OCI-LY3 (cell line): ENCODE data around the gene PLEKHA6.

ENCODE experiments used
- H2AFZ ChIP-seq: fragments of 200-600, 300-600 bp; shearing (Covaris generic); 2 replicates; pipeline ENCODE4 v1.6.0; 2014; ENCODE audit warnings: antibody characterized with exemption, low read depth, low read length
- H3K27ac ChIP-seq: fragments of 200-600, 300-600 bp; sonication (generic); 2 replicates; pipeline ENCODE4 v1.5.1; 2014; ENCODE audit warnings: mild to moderate bottlenecking, low read length, moderate library complexity, mixed read lengths
- H3K27me3 ChIP-seq: fragments of 200-600, 300-600 bp; sonication (generic); 2 replicates; pipeline ENCODE4 v1.6.1; 2014; ENCODE audit warnings: low read depth, low read length, mixed read lengths
- H3K36me3 ChIP-seq: fragments of 200-600, 300-600 bp; sonication (generic); replicated peaks from 2 replicates; pipeline ENCODE3; 2014; ENCODE audit warnings: low read depth, low read length, mixed read lengths
- H3K4me1 ChIP-seq: fragments of 300-600, 200-600 bp; sonication (generic); 2 replicates; pipeline ENCODE4 v1.6.1; 2014; ENCODE audit warnings: low read length, mixed read lengths
- H3K4me2 ChIP-seq: fragments of 200-600, 300-600 bp; sonication (generic); 2 replicates; pipeline ENCODE4 v1.6.1; 2014; ENCODE audit warnings: low read length, mixed read lengths
- H3K4me3 ChIP-seq: fragments of 300-600, 200-600 bp; sonication (generic); 2 replicates; pipeline ENCODE4 v1.5.1; 2014; ENCODE audit warnings: antibody characterized with exemption, mild to moderate bottlenecking, low read length, moderate library complexity
- H3K79me2 ChIP-seq: fragments of 300-600, 200-600 bp; shearing (Covaris generic); 2 replicates; pipeline ENCODE4 v1.6.1; 2014; ENCODE audit warnings: mild to moderate bottlenecking, low read length, mixed read lengths
- H3K9ac ChIP-seq: fragments of 300-600, 200-600 bp; shearing (Covaris generic); 2 replicates; pipeline ENCODE4 v1.6.0; 2014; ENCODE audit warnings: mild to moderate bottlenecking, low read length, moderate library complexity
- H3K9me3 ChIP-seq: fragments of 200-600, 300-600 bp; shearing (Covaris generic); 2 replicates; pipeline ENCODE4 v1.6.1; 2014; ENCODE audit warnings: low read length, mixed read lengths; ENCODE audit not compliant: insufficient read depth
- H4K20me1 ChIP-seq: fragments of 200-600, 300-600 bp; sonication (generic); 2 replicates; pipeline ENCODE4 v1.6.1; 2016; ENCODE audit warnings: low read length, mixed read lengths; ENCODE audit not compliant: insufficient read depth
- EZH2phosphoT487 ChIP-seq: fragments of 200-600 bp; shearing (Covaris generic); IDR thresholded peaks from 2 replicates; pipeline ENCODE4 v1.6.1; 2018; ENCODE audit warnings: antibody characterized with exemption, mixed run types, low read depth
- TF ChIP-seq, protein P1 (sequence below): fragments of 200-600, 300-600 bp; sonication (generic); IDR thresholded peaks from 2 replicates; pipeline ENCODE4 v1.5.1; 2014; ENCODE audit warnings: antibody characterized with exemption, low read length, low read depth

The PLEKHA6 gene

DNA sequence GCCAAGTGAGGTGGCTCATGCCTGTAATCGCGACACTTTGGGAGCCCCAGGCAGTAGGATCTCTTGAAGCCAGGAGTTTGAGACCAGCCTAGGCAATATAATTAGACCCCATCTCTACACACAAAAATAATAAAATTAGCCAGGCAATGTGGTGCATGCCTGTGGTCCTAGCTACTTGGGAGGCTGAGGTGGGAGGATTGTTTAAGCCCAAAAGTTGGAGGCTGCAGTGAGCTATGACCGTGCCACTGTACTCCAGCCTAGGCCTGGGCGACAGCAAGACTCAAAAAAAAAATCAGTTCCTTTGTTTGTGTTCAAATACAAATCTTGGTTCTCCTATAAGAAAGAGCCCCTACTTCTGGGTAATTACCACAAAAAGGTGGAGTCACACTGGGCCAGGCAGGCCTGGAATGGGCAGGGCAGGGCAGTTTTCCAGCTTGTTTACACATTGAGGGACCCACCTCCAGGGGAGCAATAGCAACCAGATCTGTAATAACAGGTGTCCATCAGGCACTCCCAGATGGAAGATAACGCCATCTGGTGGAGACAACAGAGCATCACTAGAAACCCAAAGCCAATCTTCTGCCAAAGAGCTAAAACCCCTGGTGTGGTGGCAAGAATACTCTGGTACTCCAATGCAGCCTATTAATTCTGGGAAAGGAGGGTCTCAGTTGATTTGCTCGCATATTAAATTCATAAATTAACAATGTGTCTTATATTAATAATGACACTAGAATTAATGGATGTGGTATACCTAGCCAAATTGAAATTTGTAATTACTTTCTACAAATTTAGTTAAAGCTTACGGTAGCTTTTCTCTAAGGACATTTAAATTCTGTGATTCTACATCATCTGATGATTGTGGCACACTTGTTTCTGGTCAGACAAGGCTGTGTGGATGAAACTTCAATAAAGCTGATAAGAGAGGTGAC, 38.7 kb upstream of the PLEKHA6 start:
- Histone ChIP-seq H3K36me3 (peaks cover 45% of the 10 kb centered on the region), H3K9ac (no peak overlapping the region), H4K20me1 (0 out of 2 replicates have a peak, but pooled peaks cover 4% of the 10 kb centered on the region), H3K4me2 (no peak overlapping the region), H3K9me3 (no peaks in the 10 kb centered on the region), H3K27me3 (no peaks in the 10 kb centered on the region), H3K4me1 (no peaks in the 10 kb centered on the region), H3K4me3 (no peak overlapping the region), H2AFZ (no peak overlapping the region), H3K79me2 (peaks cover 27% of the 10 kb centered on the region), H3K27ac (no peak overlapping the region)
- TF ChIP-seq, protein P1, sequence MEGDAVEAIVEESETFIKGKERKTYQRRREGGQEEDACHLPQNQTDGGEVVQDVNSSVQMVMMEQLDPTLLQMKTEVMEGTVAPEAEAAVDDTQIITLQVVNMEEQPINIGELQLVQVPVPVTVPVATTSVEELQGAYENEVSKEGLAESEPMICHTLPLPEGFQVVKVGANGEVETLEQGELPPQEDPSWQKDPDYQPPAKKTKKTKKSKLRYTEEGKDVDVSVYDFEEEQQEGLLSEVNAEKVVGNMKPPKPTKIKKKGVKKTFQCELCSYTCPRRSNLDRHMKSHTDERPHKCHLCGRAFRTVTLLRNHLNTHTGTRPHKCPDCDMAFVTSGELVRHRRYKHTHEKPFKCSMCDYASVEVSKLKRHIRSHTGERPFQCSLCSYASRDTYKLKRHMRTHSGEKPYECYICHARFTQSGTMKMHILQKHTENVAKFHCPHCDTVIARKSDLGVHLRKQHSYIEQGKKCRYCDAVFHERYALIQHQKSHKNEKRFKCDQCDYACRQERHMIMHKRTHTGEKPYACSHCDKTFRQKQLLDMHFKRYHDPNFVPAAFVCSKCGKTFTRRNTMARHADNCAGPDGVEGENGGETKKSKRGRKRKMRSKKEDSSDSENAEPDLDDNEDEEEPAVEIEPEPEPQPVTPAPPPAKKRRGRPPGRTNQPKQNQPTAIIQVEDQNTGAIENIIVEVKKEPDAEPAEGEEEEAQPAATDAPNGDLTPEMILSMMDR = peak; percentile 92
- TF ChIP-seq EZH2phosphoT487 = no peak

GRCh38 chr1:204396015-204396583, 36.4 kb upstream of the PLEKHA6 start:
- H3K36me3 ChIP-seq = peaks cover 35% of the 10 kb centered on the region
- H3K27me3 ChIP-seq = no peaks in the 10 kb centered on the region
- 0 out of 2 replicates have a peak, but pooled peaks cover 2% of the 10 kb centered on the region for H4K20me1 ChIP-seq
- TF ChIP-seq EZH2phosphoT487 = no peak
- TF ChIP-seq, protein P1 = no peak
- H3K9ac ChIP-seq = no peak overlapping the region
- H2AFZ ChIP-seq = no peak overlapping the region
- no peaks in the 10 kb centered on the region for H3K4me1 ChIP-seq
- no peak overlapping the region for H3K4me3 ChIP-seq
- no peak overlapping the region for H3K27ac ChIP-seq
- H3K79me2 ChIP-seq = peaks cover 4% of the 10 kb centered on the region
- no peaks in the 10 kb centered on the region for H3K9me3 ChIP-seq
- H3K4me2 ChIP-seq = no peak overlapping the region

DNA sequence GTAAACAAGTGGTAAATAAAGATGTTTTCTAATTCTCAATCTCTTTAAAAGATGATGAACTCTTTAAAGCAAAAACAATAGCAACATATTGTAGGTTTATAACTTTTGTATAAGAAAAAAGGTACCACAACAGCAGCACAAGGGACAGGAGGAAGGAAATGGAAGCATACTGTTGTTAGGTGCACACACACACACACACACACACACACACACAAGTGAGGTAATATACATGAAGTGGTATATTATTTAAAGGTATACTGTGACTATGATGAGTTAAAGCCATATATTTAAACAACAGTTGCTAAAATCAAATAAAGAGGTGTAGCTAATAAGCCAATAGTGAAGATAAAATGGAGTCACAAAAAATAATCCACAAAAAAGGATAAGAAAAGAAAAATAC, 31.9 kb upstream of the PLEKHA6 start:
- no peaks in the 10 kb centered on the region for H3K4me1 ChIP-seq
- no peak overlapping the region for H3K27ac ChIP-seq
- H4K20me1 ChIP-seq = no peaks in the 10 kb centered on the region

More for the DNA sequence above, 31.9 kb upstream of the PLEKHA6 start:
- Histone ChIP-seq H3K4me2 (no peak overlapping the region), H3K27me3 (0 out of 2 replicates have a peak, but pooled peaks cover 2% of the 10 kb centered on the region), H2AFZ (no peak overlapping the region), H3K9ac (no peak overlapping the region), H3K79me2 (no peaks in the 10 kb centered on the region), H3K4me3 (no peak overlapping the region), H3K36me3 (peaks cover 11% of the 10 kb centered on the region), H3K9me3 (no peaks in the 10 kb centered on the region)
- TF ChIP-seq EZH2phosphoT487 = no peak
- TF ChIP-seq, protein P1 = no peak
